SK-N-SH (cell line): ENCODE data around the gene GNAT2.

Source experiments
- CHD2 ChIP-seq: fragments of 150-350 bp; IDR thresholded peaks from 2 replicates; pipeline ENCODE4 v1.6.1; 2018; ENCODE audit warnings: low read length; ENCODE audit not compliant: partially characterized antibody
- EP300 ChIP-seq, 2 experiments: IDR thresholded peaks; 2 replicates each; pipeline versions ENCODE4 v1.4.0 to v1.6.1; 2012; ENCODE audit warnings: borderline replicate concordance in 1 of 2, low read depth in 1 of 2, low read length in 1 of 2
- FOXM1 ChIP-seq: IDR thresholded peaks from 2 replicates; pipeline ENCODE4 v1.4.0; 2012; ENCODE audit warnings: low read depth, mild to moderate bottlenecking
- JUND ChIP-seq: IDR thresholded peaks from 2 replicates; pipeline ENCODE4 v1.4.0; 2012
- MAX ChIP-seq: IDR thresholded peaks from 2 replicates; pipeline ENCODE4 v1.4.0; 2012; ENCODE audit warnings: low read depth
- MXI1 ChIP-seq: IDR thresholded peaks from 2 replicates; pipeline ENCODE4 v1.6.1; 2012; ENCODE audit warnings: mild to moderate bottlenecking, low read depth, low read length, improper control_type of control experiment
- POLR2AphosphoS5 ChIP-seq: IDR thresholded peaks from 2 replicates; pipeline ENCODE4 v1.6.1; 2012; ENCODE audit warnings: low read depth, low read length
- RAD21 ChIP-seq: IDR thresholded peaks from 2 replicates; pipeline ENCODE4 v1.6.1; 2012; ENCODE audit warnings: mild to moderate bottlenecking, low read length
- RFX5 ChIP-seq: IDR thresholded peaks from 2 replicates; pipeline ENCODE4 v1.6.1; 2012; ENCODE audit warnings: mild to moderate bottlenecking, improper control_type of control experiment, low read length
- TEAD4 ChIP-seq: IDR thresholded peaks from 2 replicates; pipeline ENCODE4 v1.4.0; 2012; ENCODE audit warnings: mild to moderate bottlenecking, borderline replicate concordance; ENCODE audit not compliant: insufficient read depth
- YY1 ChIP-seq: IDR thresholded peaks from 2 replicates; pipeline ENCODE4 v1.4.0; 2012; ENCODE audit warnings: low read depth, mild to moderate bottlenecking
- TF ChIP-seq, protein P1 (sequence below): fragments of 200-600 bp; sonication (generic); IDR thresholded peaks from 2 replicates; pipeline ENCODE4 v1.6.1; 2017; ENCODE audit warnings: antibody characterized with exemption, mild to moderate bottlenecking, moderate library complexity

DNA sequence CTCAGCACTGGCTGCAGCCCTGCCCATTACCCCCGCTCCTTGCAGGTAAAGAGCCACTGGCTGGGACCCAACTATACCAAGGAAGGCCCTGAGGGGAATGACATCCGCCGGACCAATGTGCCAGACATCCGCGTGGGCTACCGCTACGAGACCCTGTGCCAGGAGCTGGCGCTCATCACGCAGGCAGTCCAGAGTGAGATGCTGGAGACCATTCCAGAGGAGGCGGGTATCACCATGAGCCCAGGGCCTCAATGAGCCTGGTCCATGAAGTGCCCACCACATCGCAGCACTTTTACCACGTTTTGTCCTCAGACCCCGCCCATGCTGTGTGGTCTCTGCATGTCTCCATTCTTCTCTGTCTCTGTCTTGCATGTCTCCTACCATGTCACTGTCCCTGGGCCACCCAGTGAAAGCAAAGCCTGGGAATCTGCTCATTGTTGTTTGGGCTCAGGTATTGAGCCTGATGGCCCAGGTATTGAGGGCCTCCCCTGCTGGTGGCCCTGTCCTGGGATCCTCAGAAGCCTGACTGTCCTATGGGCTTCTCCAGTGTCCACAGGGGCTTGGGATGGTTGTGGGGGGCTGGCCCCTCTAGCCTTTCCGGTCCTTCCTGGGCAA lies 11.6 kb upstream of the GNAT2 start:
- no peak for TF ChIP-seq CHD2
- TF ChIP-seq EP300 (IDR thresholded peaks at IDR 0.05; ENCODE audit: borderline replicate concordance in 1 of 2, low read depth in 1 of 2, low read length in 1 of 2) = no peak
- TF ChIP-seq YY1 = no peak
- TF ChIP-seq FOXM1 = no peak
- TF ChIP-seq RAD21 = no peak
- TF ChIP-seq POLR2AphosphoS5 = no peak
- TF ChIP-seq, protein P1, sequence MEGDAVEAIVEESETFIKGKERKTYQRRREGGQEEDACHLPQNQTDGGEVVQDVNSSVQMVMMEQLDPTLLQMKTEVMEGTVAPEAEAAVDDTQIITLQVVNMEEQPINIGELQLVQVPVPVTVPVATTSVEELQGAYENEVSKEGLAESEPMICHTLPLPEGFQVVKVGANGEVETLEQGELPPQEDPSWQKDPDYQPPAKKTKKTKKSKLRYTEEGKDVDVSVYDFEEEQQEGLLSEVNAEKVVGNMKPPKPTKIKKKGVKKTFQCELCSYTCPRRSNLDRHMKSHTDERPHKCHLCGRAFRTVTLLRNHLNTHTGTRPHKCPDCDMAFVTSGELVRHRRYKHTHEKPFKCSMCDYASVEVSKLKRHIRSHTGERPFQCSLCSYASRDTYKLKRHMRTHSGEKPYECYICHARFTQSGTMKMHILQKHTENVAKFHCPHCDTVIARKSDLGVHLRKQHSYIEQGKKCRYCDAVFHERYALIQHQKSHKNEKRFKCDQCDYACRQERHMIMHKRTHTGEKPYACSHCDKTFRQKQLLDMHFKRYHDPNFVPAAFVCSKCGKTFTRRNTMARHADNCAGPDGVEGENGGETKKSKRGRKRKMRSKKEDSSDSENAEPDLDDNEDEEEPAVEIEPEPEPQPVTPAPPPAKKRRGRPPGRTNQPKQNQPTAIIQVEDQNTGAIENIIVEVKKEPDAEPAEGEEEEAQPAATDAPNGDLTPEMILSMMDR = no peak
- TF ChIP-seq MXI1 = no peak
- TF ChIP-seq TEAD4 = no peak
- TF ChIP-seq JUND = no peak
- no peak for TF ChIP-seq RFX5
- no peak for TF ChIP-seq MAX
